Osteocyte (in vitro differentiated cells): ENCODE results near the gene MPZL3. TPM values are rescaled to one million over a fixed set of nuclear protein-coding genes. Genes with fewer than 3 reads are reported as not detected.

Source experiments
- DNase-seq: peaks from one replicate; pipeline ENCODE4 v3.0.0; 2021; ENCODE audit warnings: mixed read lengths; ENCODE audit not compliant: unreplicated experiment; ENCODE audit errors: extremely low spot score
- H3K27ac Mint-ChIP-seq: one replicate; pipeline ENCODE4 v1.8.0; 2021; ENCODE audit warnings: mild to moderate bottlenecking, mixed read lengths; ENCODE audit not compliant: unreplicated experiment
- H3K27me3 Mint-ChIP-seq: one replicate; pipeline ENCODE4 v1.8.0; 2021; ENCODE audit warnings: mixed read lengths; ENCODE audit not compliant: unreplicated experiment
- H3K36me3 Mint-ChIP-seq: one replicate; pipeline ENCODE4 v1.8.0; 2021; ENCODE audit warnings: mixed read lengths; ENCODE audit not compliant: unreplicated experiment
- H3K4me1 Mint-ChIP-seq: one replicate; pipeline ENCODE4 v1.8.0; 2021; ENCODE audit warnings: mixed read lengths; ENCODE audit not compliant: unreplicated experiment
- H3K4me3 Mint-ChIP-seq: one replicate; pipeline ENCODE4 v1.8.0; 2021; ENCODE audit warnings: mild to moderate bottlenecking, moderate library complexity, mixed read lengths; ENCODE audit not compliant: unreplicated experiment
- H3K9me3 Mint-ChIP-seq: one replicate; pipeline ENCODE4 v1.8.0; 2021; ENCODE audit warnings: mixed read lengths; ENCODE audit not compliant: unreplicated experiment
- CTCF ChIP-seq: fragments of 200-600 bp; sonication (generic); IDR thresholded peaks from 2 replicates; pipeline ENCODE4 v1.5.0; 2021; ENCODE audit warnings: antibody characterized with exemption, mild to moderate bottlenecking, moderate library complexity
- total RNA-seq: library from RNA; stranded (reverse); gene quantifications from 2 replicates; pipeline ENCODE4 v1.2.1, GENCODE V29; 2021

Gene MPZL3
- total RNA-seq, 1 donor from 2014 or later = 0.40 TPM

DNA sequence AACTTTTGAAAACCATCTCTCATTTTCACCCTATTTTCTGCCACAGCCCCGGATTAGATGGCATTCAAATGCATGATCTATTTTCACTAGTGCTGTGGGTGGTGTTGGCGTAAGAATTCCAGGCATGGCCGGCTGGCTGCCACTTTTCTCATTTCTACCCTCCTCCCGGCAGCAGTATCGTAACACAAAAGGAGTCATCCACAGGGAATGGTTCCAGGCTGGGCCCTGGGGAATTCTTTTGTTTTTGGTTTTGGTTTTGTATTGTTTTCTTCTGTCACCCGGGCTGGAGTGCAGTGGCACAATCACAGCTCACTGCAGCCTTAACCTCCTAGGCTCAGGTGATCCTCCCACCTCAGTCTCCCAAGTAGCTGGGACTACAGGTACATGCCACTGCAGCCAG, 41.2 kb downstream of the MPZL3 start:
- no peak overlapping the region for H3K4me3 Mint-ChIP-seq
- DNase-seq = no peak
- no peak for TF ChIP-seq CTCF
- H3K9me3 Mint-ChIP-seq = no peaks in the 10 kb centered on the region
- peaks cover 12% of the 10 kb centered on the region for H3K4me1 Mint-ChIP-seq
- H3K27ac Mint-ChIP-seq = no peak overlapping the region
- H3K36me3 Mint-ChIP-seq = no peaks in the 10 kb centered on the region
- H3K27me3 Mint-ChIP-seq = peaks cover 72% of the 10 kb centered on the region

GRCh38 chr11:118210323-118210722, 41.8 kb downstream of the MPZL3 start:
- H3K36me3 Mint-ChIP-seq = no peaks in the 10 kb centered on the region
- no peak overlapping the region for H3K4me3 Mint-ChIP-seq
- DNase-seq = no peak
- no peaks in the 10 kb centered on the region for H3K9me3 Mint-ChIP-seq
- H3K27me3 Mint-ChIP-seq = peaks cover 76% of the 10 kb centered on the region
- H3K27ac Mint-ChIP-seq = no peak overlapping the region
- no peak for TF ChIP-seq CTCF
- peaks cover 12% of the 10 kb centered on the region for H3K4me1 Mint-ChIP-seq

DNA sequence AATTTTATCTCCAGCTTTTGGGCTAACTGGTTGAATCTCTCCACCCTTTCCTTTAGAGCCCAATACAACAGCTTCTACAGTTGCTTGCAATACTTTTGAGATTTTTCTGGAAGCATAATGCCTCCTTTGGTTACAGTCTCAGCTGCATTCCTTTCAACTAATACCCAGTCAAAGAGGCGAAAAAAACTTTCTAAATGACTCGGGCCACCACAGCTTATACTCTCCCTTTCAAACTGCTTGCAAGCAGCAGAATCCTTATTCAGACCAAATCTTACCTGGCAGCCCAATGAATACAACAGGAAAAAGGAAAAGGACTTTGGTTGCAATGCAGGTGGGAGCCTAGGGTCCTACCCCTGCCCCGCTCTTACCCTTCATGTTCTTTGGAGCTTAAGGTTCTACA, 43.1 kb downstream of the MPZL3 start:
- peaks cover 74% of the 10 kb centered on the region for H3K27me3 Mint-ChIP-seq

DNA sequence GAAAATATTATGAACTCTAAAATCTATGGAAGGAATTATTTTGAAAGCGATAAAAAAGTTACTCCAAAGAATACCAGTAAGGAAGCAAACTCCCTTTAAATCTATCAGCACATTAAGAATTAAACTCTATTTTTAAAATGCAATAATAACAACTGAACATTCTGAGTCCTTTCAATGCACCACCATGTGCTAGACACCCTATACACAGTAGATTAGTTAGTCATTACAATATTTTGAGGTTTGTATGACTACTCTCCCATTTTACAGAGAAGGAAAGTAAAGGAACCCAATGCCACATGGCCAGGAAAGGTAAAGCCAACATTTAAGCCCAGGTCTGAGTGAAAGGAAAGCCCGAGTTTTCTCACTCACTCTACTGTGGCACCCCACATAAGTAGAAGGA, 45.1 kb downstream of the MPZL3 start:
- DNase-seq = no peak
- Mint-ChIP-seq H3K4me3 (no peak overlapping the region), H3K9me3 (no peaks in the 10 kb centered on the region), H3K4me1 (peaks cover 4% of the 10 kb centered on the region), H3K36me3 (no peaks in the 10 kb centered on the region), H3K27ac (no peak overlapping the region), H3K27me3 (peaks cover 59% of the 10 kb centered on the region)
- no peak for TF ChIP-seq CTCF

More for the DNA sequence above, 43.1 kb downstream of the MPZL3 start:
- H3K4me3 Mint-ChIP-seq = no peak overlapping the region
- no peak for DNase-seq
- H3K4me1 Mint-ChIP-seq = peaks cover 12% of the 10 kb centered on the region
- no peaks in the 10 kb centered on the region for H3K9me3 Mint-ChIP-seq
- H3K27ac Mint-ChIP-seq = no peak overlapping the region
- no peak for TF ChIP-seq CTCF
- no peaks in the 10 kb centered on the region for H3K36me3 Mint-ChIP-seq

DNA sequence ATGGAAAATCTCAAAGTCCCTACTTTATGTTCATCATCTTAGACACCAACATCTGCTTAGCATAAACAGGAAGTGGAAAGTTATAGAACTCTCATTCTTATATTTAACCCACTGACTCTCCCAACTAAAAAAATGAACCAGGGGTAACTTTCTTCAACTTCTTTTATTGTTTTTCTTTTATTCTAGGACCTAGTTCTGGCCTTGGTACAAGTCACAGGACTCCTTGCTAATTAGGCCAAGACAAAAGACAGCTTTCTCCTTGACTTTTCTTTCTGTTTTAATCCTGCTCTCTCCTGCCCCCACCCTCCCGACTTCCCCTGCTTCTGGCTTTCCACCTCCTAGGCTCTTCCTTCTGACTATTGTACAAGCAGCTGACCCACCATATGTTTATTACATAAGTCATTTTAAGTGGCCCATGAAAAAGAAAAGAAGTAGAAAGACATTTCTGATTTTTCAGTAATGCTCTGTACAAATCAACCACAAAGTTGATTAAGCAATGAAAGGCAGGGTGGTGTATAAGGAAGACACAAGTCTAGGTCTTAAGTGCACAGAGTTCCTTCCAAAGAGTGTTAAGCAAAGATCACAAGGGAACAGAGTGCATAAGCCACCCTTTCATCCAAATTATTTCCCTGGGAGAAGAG, 45.7 kb downstream of the MPZL3 start:
- Mint-ChIP-seq H3K36me3 (no peaks in the 10 kb centered on the region), H3K27me3 (peaks cover 54% of the 10 kb centered on the region), H3K4me1 (peaks cover 4% of the 10 kb centered on the region), H3K9me3 (no peaks in the 10 kb centered on the region), H3K27ac (no peak overlapping the region), H3K4me3 (no peak overlapping the region)
- TF ChIP-seq CTCF = no peak
- no peak for DNase-seq
